ENCODE measurements around the gene RPTN.

DNA sequence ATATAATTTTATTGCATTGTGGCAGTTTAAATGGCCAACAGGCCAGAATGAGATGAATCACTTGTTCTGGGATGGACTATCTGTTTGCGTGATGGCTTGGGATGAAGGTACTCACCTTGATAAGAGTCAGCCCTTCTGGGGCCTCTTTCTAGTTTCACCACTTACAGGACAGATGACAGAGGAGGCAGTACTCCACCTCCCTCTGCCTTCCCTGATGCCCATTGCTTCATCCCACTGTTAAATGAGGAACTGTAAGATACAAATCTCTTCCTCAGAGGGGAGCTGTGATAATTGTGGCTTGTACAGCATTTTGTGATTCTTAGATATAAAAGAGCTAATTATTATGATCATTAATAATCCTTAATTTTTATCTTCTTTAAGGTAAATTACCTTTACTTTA, 40.1 kb downstream of the RPTN start:
- TF ChIP-seq CTCF (conservative IDR thresholded peaks at IDR 0.05) (no peak), EZH2 (IDR thresholded peaks at IDR 0.05; ENCODE audit: low read depth) (no peak)

Measured in PC-9 (cell line).